HG03575 (cell line): ENCODE results near the gene OARD1.
"Not testable (repeated sequence)": the region's sequence is repeated elsewhere in the genome, so short reads cannot be mapped to it uniquely, and the experiment has no call there.

Experiments
- ATAC-seq: cut with Tn5 transposase; IDR thresholded peaks from one replicate; pipeline ENCODE4 v1.9.1; 2021; ENCODE audit not compliant: unreplicated experiment, insufficient number of reproducible peaks, low FRiP score; ENCODE audit errors: extremely low read depth

Gene OARD1

DNA sequence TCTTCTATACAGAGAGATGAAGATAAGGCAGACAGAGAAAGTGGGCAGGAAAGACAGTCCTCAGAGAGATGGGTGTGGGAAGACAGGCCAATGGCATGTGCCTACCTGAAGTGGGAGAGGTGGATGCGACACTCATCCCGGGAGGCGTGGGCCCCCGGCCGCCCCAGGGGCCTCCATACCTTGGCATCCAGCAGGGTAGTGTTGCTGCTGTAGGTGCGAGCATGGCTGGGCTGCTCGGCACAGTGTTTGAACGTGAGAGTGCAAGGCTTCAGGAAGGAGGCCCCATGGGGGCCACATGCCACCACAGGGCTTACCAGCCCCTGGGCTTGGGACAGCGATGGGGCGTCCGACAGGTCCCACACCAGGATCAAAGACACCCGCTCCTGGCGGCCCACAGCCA, 38.4 kb downstream of the OARD1 start:
- ATAC-seq = no peak

GRCh38 chr6:41032830-41033229, 39.3 kb downstream of the OARD1 start:
- ATAC-seq = no peak

- ATAC-seq = no peak
These were observed 43.4 kb downstream of the OARD1 start for GRCh38 chr6:41028561-41029412.

- ATAC-seq = no peak
These were observed 44.2 kb downstream of the OARD1 start for GRCh38 chr6:41027799-41028560.

DNA sequence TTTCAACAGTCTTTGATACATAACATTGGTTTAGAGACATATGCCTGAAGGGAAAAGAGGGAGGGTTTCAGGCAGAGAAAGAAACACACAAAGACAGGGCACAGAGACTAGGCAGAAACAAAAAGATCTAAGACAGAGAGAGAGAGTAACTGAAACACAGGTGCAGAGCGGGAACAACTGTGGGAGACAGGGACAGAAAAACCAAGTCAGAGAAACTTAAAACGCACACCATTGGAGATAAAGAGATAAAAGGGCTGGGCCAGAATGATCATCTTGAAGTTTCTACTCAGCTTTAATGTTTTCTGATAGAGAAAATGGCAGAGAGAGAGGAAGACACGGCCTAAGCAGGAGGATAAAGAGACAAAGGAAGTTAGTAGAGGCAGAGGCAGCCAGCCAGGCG, 44.9 kb downstream of the OARD1 start:
- no peak for ATAC-seq

GRCh38 chr6:41025966-41026530, 46.1 kb downstream of the OARD1 start:
- no peak for ATAC-seq

- ATAC-seq = no peak
These were observed 49.0 kb downstream of the OARD1 start for GRCh38 chr6:41023114-41023513.

DNA sequence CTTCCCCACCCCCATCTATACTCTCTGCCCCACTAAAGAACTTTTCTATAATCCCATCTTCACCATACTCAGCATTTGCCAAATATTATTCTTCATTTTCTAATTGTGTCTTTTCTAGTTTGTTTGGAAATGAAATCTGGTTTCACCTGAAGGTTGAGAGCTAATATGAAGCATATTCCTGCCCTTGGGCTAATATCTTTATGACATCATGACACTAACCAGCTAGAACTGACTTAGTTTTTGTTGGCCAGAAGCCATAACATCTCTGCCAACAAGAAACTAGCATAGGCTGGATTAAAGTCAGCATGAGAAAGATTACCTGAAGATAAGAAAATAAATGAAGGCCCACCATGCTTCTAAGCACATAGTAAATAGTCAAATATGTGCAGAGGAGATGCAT, 49.9 kb downstream of the OARD1 start:
- no peak for ATAC-seq

- ATAC-seq = no peak
These were observed 50.3 kb downstream of the OARD1 start for GRCh38 chr6:41021832-41022231.

DNA sequence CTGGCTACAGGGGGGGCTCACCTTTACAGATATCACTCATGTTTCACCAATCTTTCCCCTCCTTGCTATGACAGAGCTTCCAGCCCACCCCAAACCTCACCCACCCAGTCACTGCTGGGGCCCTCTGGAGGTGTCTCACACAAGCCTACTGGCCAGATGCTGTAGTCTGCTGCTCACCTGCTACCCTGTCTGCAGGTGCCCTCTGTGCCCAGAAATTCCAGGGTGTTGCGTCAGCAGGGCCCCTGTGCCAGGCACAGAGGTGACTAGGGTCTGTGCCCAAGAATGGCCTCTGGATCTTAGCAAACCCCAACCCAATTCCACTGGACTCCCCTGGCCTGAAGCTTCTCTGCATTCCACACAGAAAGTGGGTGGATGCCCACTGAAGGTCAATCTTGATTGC, 54.5 kb downstream of the OARD1 start:
- ATAC-seq = no peak

DNA sequence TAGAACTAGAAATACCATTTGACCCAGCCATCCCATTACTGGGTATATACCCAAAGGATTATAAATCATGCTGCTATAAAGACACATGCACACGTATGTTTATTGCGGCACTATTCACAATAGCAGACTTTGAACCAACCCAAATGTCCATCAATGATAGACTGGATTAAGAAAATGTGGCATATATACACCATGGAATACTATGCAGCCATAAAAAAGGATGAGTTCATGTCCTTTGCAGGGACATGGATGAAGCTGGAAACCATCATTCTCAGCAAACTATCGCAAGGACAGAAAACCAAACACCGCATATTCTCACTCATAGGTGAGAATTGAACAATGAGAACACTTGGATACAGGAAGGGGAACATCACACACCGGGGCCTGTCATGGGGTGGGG, 56.3 kb downstream of the OARD1 start:
- ATAC-seq = not testable (repeated sequence)

DNA sequence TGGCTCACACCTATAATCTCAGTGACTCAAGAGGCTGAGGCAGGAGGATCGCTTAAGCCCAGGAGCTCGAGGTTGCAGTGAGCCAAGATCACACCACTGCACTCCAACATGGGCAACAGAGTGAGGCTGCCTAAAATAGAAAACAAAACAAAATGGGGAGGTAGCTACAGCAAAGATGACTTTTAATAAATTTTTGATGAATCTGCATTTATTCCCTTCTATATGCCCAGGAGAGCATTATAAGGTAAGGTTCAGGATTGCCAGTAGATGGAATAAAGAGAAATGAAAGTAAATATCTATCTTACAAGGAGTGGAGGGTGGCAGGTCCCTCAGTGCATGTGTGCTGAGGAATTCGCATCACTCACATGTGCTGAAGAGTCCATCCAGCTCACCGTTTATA, 57.4 kb downstream of the OARD1 start:
- no peak for ATAC-seq
